ENCODE data around the gene SLC39A13. TPM values are rescaled to one million over a fixed set of nuclear protein-coding genes. Genes with fewer than 3 reads are reported as not detected.

Gene SLC39A13

Small RNA genes lying within 50 kb of the gene (small RNA-seq; reads per million reads assigned to genes)
- gene MIR4487 (ENCODE audit: insufficient read depth) = not detected

Measured in mesendoderm (in vitro differentiated cells).